RPMI7951 (cell line): ENCODE measurements around the gene OR9K2. TPM values are rescaled to one million over a fixed set of nuclear protein-coding genes. Genes with fewer than 3 reads are reported as not detected.
"Not testable (repeated sequence)": the region's sequence is repeated elsewhere in the genome, so short reads cannot be mapped to it uniquely, and the experiment has no call there.

ENCODE experiments used
- DNase-seq: peaks from one replicate; pipeline ENCODE4 v3.0.0-alpha.2; 2012; ENCODE audit warnings: low read depth
- total RNA-seq: library from RNA; depleted of rRNA; stranded (reverse); fragments of >200 nt; shearing (Covaris generic); gene quantifications from 2 replicates; pipeline ENCODE4 v1.2.3, GENCODE V29; 2014; rRNA removed

Gene OR9K2
- total RNA-seq, result not detected in 2 replicates

DNA sequence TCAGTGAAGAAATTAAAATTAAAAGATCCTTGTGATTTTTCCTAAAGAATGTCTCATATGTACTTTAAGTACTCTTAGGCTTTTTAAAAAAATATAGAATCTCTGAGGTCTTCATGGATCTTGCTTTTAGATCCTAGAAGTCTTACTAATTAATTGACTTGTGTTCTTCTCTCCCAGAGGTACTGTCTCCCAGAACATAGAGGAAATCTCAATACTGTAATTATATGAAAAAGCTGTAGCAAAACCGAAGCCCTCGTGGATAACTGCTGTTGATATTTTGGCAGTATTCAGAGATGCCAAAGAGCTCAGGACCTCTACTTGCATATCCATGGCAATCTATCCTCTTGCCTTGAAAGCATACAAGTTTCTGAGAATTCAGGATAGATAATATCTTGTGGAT, at the start of gene OR9K2:
Gene OR9K2, plus strand, starts transcription at position 301 of the 400 bp plus-strand sequence. CDS start 3,429 bp downstream, outside the sequence.
- DNase-seq, result no peak

- DNase-seq, result no peak
Measured at GRCh38 chr12:55092579-55092978, 33.6 kb upstream of the OR9K2 start.

- no peak for DNase-seq
Measured at GRCh38 chr12:55112378-55112875, 13.8 kb upstream of the OR9K2 start.

DNA sequence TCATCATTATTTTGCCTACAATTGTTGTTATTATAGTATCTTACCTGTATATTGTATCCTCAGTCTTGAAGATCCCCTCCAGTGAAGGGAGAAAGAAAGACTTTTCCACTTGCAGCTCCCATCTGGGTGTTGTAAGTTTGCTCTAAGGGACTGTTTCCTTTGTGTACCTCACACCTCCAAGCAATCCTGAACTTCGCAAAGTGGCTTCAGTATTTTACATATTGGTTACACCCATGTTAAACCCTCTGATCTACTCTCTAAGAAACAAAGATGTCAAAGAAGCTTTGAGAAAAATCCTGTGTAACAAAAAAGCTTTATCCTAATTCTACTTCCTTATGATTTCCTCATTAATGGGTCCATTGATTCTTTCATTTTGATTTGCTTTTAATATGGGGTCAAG, 10.1 kb upstream of the OR9K2 start:
- no peak for DNase-seq

DNA sequence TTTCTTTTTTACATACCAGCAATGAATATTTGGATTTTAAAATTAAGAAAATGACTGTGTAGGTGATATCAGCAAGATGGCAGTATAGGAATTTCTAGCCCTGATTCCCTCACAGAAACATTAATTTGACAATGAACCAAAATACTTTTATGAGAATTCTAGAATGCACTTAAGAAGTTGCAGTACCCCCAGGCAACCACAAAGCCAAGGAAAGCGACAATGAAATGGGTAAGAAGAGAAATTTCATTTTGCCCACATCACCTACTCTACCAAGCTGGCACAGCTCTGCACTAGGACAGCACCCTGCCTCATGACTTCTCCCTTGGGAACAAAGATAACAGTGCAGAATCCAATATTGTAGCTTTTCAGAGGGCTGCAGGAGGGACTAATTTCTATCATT, 6.6 kb downstream of the OR9K2 start:
- no peak for DNase-seq

DNA sequence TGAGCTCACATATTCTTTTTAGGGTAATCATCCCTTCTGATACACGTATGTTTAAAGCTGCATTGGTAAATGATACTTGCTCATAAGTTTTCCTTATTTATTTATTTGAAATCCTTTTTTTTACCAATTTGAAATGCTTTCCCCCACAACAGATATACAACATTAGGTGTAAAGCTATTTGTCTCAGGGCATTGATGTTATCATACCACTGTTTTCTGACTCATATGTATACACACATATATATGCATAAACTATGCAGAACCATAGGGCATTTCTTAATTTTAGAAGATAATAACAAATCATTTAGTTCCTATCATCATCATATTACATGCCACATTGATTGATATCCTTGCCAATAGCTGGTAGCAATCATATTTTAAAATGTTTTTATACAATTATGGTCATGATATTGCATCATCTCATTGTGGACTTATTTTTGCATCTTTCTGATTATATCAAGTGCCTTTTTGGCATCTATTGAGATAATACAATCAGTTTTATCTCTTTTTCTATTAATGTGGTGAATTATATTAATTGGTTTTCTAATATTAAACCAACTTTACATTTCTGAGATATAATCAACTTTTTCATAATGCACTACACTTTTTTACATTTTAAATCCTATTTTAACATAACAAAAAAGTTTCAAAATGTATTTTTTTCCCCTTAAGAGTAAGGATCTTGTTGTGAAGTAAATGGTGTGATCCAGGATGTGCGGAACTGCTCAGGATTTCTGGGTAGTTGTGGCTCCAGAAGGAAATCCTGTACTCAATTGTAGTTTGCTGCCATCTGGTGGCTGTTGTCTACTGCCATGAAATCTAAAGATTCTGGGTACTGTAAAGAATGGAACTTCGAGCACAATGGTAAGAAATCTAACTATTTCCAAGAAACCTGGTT, 16.7 kb downstream of the OR9K2 start:
- peak; percentile 49 for DNase-seq

GRCh38 chr12:55143566-55143870, 17.3 kb downstream of the OR9K2 start:
- no peak for DNase-seq

GRCh38 chr12:55167010-55167640, 40.9 kb downstream of the OR9K2 start:
- DNase-seq, result not testable (repeated sequence)

GRCh38 chr12:55171445-55171844, 45.2 kb downstream of the OR9K2 start:
- no peak for DNase-seq

DNA sequence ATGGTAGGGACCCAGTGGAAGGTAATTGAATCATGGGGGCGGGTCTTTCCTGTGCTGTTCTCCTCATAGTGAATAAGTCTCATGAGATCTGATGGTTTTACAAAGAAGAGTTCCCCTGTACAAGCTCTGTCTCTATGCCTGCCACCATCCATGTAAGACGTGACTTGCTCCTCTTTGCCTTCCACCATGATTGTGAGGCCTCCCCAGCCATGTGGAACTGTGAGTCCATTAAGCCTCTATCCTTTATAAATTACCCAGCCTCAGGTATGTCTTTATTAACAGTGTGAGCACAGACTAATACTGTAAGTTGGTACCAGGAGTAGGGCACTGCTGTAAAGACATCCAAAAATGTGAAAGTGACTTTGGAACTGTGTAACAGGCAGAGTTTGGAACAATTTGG, 45.6 kb downstream of the OR9K2 start:
- not testable (repeated sequence) for DNase-seq

DNA sequence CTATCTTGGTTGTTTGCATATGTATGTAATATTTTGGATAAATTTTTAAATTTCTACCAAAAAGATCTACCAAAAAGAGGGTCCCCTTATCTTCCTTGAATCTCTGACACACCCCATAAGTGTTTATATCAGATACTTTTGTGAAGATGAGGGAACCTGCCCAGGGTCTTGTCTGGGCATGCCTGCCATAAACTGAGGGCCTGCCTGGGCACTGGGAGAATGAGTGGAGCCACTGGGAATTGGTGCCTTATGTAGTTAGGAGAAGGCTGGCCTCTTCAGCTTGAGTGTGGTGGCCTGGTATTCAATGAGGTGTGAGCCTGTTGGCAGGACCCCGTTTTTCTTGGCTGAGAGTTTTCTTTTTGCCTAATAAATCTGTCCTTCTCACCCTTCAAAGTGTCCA, 46.5 kb downstream of the OR9K2 start:
- DNase-seq, result no peak

GRCh38 chr12:55173456-55173855, 47.2 kb downstream of the OR9K2 start:
- no peak for DNase-seq

Other genes starting within 250 kb of the OR9K2 start
- under 0.01 TPM in 1 of 2 replicates, not detected in the other for gene TESPA1, start 141.6 kb upstream of the OR9K2 start, total RNA-seq
- gene NEUROD4, start 106.4 kb upstream of the OR9K2 start, total RNA-seq, result not detected in 2 replicates
- gene OR10A7, start 94.6 kb downstream of the OR9K2 start, total RNA-seq, result not detected in 2 replicates
- gene OR6C74, start 118.2 kb downstream of the OR9K2 start, total RNA-seq, result not detected in 2 replicates
- gene OR6C6, start 170.2 kb downstream of the OR9K2 start, total RNA-seq, result not detected in 2 replicates
- not detected in 2 replicates for gene OR6C1, start 187.9 kb downstream of the OR9K2 start, total RNA-seq
- gene OR6C3, start 204.3 kb downstream of the OR9K2 start, total RNA-seq, result not detected in 2 replicates
- gene OR6C75, start 236.6 kb downstream of the OR9K2 start, total RNA-seq, result not detected in 2 replicates